NCI-H2196 treated with DMSO at 0.1 percent for 48 hours (cell line): Measurements from ENCODE around the gene CALML4.
A peak's percentile ranks its signal among the peaks of the same experiment; 100 is the strongest.
"Not testable (repeated sequence)": the region's sequence is repeated elsewhere in the genome, so short reads cannot be mapped to it uniquely, and the experiment has no call there.

Experiments
- DNase-seq: peaks from one replicate; lab custom pipeline; 2025; ENCODE audit not compliant: unreplicated experiment; lab: John Stamatoyannopoulos, UW

Gene CALML4, protein sequence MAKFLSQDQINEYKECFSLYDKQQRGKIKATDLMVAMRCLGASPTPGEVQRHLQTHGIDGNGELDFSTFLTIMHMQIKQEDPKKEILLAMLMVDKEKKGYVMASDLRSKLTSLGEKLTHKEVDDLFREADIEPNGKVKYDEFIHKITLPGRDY

GRCh38 chr15:68204776-68205557, at the start of gene CALML4:
TSS of gene CALML4 (minus strand) at chr15:68205332. CDS start at chr15:68205247, 85 bp downstream.
- peak; percentile 40 for DNase-seq

- DNase-seq: peak; percentile 37
These were observed 47.9 kb upstream of the CALML4 start for GRCh38 chr15:68252925-68253534.

GRCh38 chr15:68249058-68249713, 44.1 kb upstream of the CALML4 start:
- DNase-seq: no peak

DNA sequence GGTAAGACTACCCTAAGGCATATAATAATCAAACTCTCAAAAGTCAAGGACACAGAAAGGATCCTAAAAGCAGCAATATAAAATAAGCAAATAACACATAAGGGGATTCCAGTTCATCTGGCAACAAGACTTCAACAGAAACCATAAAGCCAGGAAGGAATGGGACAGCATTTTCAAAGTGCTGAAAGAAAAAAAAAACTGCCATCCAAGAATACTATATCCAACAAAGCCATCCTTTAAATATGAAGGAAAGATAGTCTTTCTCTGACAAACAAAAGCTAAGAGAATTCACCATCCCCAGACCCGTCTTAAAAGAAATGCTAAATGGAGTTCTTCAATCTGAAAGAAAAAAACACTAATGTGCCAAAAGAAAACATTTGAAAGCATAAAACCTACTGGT, 39.1 kb upstream of the CALML4 start:
- no peak for DNase-seq

DNA sequence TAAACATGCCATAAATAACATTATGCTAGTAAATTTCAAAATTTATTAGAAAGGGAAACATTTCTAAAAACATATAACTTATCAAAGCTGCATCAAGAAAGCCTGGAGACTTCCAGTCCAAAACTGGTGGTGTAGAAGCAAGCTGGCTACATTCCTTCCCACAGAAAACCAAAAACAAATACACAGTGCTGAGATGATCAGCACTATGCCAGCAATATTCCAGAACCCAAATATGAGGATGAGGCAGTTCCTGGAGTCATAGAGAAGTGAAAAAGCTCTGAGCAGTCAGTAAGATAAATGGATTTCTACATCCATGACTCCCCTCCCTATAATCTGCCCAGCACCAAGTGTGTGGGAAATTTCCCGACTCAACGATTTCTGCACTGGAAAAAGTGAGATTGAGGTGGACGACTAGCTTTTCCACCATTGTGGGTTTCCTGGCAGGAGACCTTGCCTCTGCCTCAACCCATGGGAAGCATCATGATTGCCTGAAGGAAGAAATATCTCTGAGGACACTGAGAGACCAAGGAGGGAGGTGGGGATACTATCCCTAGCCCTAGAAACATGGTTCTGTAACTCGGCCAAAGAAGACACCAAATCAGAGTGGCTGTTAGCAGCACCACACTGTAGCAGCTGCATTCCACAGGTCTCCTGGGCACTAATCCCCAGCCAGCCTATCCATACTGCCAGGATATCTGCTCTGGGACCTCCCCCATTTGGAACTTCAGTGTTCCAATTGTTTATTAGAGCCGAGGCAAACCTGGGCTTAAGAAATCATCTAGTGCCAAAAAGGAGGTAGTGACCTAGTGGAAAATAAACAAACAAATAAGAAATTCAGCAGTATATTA, 36.2 kb upstream of the CALML4 start:
- no peak for DNase-seq

DNA sequence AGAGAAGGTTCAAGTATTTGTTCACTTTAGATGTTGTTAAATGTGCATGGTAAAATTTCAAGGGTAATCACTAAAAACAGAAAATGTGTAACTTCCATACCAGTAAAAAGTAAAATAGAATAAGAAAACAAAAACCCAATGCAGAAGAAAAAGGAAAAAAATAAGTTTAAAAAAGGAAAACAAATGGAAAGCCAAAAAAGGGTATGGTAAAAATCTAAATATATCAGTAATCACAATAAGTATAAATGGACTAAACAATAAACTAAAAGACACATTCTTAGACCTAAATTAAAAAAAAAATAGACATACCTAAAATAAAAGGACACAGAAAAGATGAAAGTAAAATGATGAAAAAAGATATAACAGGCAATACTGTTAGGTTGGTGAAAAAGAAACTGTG, 33.9 kb upstream of the CALML4 start:
- no peak for DNase-seq

GRCh38 chr15:68235022-68235421, 29.9 kb upstream of the CALML4 start:
- DNase-seq: no peak

- DNase-seq: not testable (repeated sequence)
These were observed 29.4 kb upstream of the CALML4 start for GRCh38 chr15:68234520-68234919.

DNA sequence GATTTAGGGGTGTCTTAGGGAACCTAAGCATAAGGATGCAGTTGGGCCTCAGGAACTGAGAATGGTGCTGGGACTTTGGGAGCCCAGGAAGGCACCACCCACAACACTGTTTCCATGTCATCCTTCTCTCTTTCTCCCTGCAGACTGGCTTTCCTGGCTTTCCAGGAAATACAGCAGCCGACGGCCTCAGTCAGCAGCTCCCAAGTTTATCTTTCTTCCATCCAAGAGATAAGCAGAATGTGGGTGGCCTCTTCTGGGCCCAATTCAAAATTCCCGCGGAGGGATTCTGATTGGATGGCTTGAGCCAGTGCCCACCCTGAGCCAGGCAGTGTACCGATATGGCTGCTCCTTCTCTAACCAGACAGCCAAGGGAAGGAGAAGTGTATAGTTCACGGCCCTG, 28.9 kb upstream of the CALML4 start:
- no peak for DNase-seq

- no peak for DNase-seq
These were observed 27.8 kb upstream of the CALML4 start for GRCh38 chr15:68232937-68233336.

DNA sequence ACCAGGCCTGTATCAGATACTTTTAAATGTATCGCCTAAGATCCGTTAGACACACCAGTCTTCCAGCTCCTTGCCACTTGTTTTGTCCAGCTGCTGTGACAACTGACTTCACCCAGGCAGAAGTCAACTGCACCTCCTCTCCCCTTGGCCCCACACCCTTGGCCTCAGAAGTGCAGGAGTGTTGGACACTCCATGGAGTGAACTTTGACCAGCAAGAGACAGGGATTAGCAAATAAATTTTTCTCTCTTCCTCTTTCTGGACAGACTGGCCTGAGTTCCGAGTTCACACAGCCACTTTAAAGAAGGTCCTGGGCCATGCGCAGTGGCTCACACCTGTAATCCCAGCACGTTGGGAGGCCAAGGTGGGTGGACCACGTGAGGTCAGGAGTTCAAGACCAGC, 27.3 kb upstream of the CALML4 start:
- no peak for DNase-seq

GRCh38 chr15:68231102-68231818, 26.1 kb upstream of the CALML4 start:
- DNase-seq: no peak

GRCh38 chr15:68230157-68231100, 25.3 kb upstream of the CALML4 start:
- DNase-seq: no peak

DNA sequence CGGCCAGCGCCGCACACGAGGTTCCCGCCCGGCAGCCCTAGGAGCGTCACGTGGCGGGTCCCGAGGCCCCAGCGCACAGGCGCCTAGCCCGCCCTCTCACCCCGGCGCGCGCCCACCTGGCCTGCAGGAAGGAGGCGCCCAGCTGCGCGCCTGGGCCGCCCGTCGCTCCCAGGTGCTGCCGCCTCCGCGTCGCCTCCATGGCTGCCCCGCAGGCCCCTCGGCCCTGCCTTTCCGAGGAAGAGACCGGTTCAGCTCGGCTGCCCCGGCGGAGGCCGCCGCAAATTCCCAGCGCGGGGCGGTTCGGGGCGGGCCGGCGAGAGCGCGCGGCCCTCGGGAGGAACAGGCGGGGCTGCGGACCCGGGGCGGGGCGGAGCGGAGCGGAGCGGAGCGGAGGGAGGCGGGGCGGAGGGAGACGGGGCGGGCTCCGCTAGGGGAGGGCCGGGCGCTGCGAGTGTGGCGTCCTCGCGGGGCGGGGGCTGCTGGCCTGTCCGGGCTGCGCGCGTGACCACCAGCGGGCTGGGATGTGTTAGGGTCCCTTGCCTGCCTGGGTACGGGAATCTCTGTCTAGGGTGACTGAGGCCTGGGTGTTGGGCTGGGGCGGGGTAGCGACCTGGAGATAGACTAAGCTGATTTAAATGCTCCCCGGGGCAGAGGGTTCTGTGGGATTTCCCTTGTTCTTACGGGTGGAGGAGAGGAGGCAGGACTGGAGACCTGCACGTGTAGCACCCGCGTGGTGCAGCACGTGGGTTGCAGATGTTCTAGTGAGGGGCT, 24.4 kb upstream of the CALML4 start, which contains the start of gene CLN6:
CLN6 (minus strand) TSS at position 343 of the 771 bp plus-strand sequence; CDS start at position 199, 144 bp downstream.
- DNase-seq: peak; percentile 39

DNA sequence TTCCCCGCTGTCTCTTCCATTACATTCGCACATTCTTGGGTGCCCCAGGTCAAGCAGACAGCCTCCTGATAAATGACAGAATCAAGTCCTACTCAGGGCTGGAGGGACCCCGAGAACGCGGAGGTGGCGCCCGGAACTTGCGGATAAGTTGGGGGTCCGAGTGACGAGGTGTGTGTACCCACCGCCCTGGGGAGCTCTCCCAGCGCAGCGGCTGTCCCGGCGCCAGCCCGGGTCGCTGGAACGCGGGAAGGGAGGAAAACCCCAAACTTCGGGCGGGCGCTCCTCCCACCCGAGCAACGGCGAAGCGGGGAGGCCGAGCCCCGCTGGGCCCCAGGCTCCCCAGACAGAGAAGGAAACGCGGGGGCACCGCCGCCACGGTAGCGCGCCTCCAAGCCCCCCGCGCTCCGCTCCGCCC, 23.8 kb upstream of the CALML4 start:
- DNase-seq: no peak

- DNase-seq: no peak
These were observed 23.2 kb upstream of the CALML4 start for GRCh38 chr15:68228143-68228970.

- DNase-seq: no peak
These were observed 22.6 kb upstream of the CALML4 start for GRCh38 chr15:68227643-68228142.
